ENCODE measurements around the gene TFR2. TPM values are rescaled to one million over a fixed set of nuclear protein-coding genes. Genes with fewer than 3 reads are reported as not detected.
A peak's percentile ranks its signal among the peaks of the same experiment; 100 is the strongest.

The TFR2 gene
- total RNA-seq, 1 donor: under 0.01 TPM

- Histone ChIP-seq H3K4me1 (ENCODE audit: insufficient read depth, low read length) (no peaks in the 10 kb centered on the region), H3K9me3 (ENCODE audit: low read depth, low read length) (no peaks in the 10 kb centered on the region), H3K27me3 (ENCODE audit: insufficient read depth, low read length) (no peaks in the 10 kb centered on the region), H3K79me2 (ENCODE audit: insufficient read depth, low read length) (no peaks in the 10 kb centered on the region), H4K20me1 (ENCODE audit: insufficient read depth, low read length) (no peaks in the 10 kb centered on the region), H3K4me2 (ENCODE audit: insufficient read depth, low read length) (no peak overlapping the region), H3K36me3 (ENCODE audit: insufficient read depth, low read length) (no peaks in the 10 kb centered on the region), H2AFZ (ENCODE audit: low read length) (no peak overlapping the region), H3K27ac (ENCODE audit: low read depth, low read length) (no peak overlapping the region), H3K4me3 (ENCODE audit: insufficient read depth, low read length) (no peak overlapping the region)
- no peak for TF ChIP-seq CTCF (IDR thresholded peaks at IDR 0.05; ENCODE audit: extremely low read depth, low read depth, low read length)
- DNase-seq (ENCODE audit: insufficient read length, low spot score, missing footprints): peak; percentile 43
These were observed 20.5 kb downstream of the TFR2 start for GRCh38 chr7:100620804-100621203.

GRCh38 chr7:100620239-100620638 is 21.1 kb downstream of the TFR2 start:
- H3K4me1 ChIP-seq (ENCODE audit: insufficient read depth, low read length): no peaks in the 10 kb centered on the region
- H3K9me3 ChIP-seq (ENCODE audit: low read depth, low read length): no peaks in the 10 kb centered on the region
- no peak overlapping the region for H3K27ac ChIP-seq (ENCODE audit: low read depth, low read length)
- no peak overlapping the region for H2AFZ ChIP-seq (ENCODE audit: low read length)
- no peaks in the 10 kb centered on the region for H4K20me1 ChIP-seq (ENCODE audit: insufficient read depth, low read length)
- no peaks in the 10 kb centered on the region for H3K36me3 ChIP-seq (ENCODE audit: insufficient read depth, low read length)
- DNase-seq (ENCODE audit: insufficient read length, low spot score, missing footprints): peak; percentile 29
- no peaks in the 10 kb centered on the region for H3K79me2 ChIP-seq (ENCODE audit: insufficient read depth, low read length)
- H3K27me3 ChIP-seq (ENCODE audit: insufficient read depth, low read length): no peaks in the 10 kb centered on the region
- TF ChIP-seq CTCF (IDR thresholded peaks at IDR 0.05; ENCODE audit: extremely low read depth, low read depth, low read length): no peak
- H3K4me2 ChIP-seq (ENCODE audit: insufficient read depth, low read length): no peak overlapping the region
- no peak overlapping the region for H3K4me3 ChIP-seq (ENCODE audit: insufficient read depth, low read length)

- H3K9me3 ChIP-seq (ENCODE audit: low read depth, low read length): no peaks in the 10 kb centered on the region
- no peaks in the 10 kb centered on the region for H3K79me2 ChIP-seq (ENCODE audit: insufficient read depth, low read length)
- H3K4me2 ChIP-seq (ENCODE audit: insufficient read depth, low read length): no peak overlapping the region
- peaks cover 6% of the 10 kb centered on the region for H3K4me1 ChIP-seq (ENCODE audit: insufficient read depth, low read length)
- no peaks in the 10 kb centered on the region for H3K36me3 ChIP-seq (ENCODE audit: insufficient read depth, low read length)
- H4K20me1 ChIP-seq (ENCODE audit: insufficient read depth, low read length): no peaks in the 10 kb centered on the region
- no peak for DNase-seq (ENCODE audit: insufficient read length, low spot score, missing footprints)
- no peaks in the 10 kb centered on the region for H3K27me3 ChIP-seq (ENCODE audit: insufficient read depth, low read length)
- no peak overlapping the region for H3K27ac ChIP-seq (ENCODE audit: low read depth, low read length)
- H3K4me3 ChIP-seq (ENCODE audit: insufficient read depth, low read length): no peak overlapping the region
- no peak overlapping the region for H2AFZ ChIP-seq (ENCODE audit: low read length)
- TF ChIP-seq CTCF (IDR thresholded peaks at IDR 0.05; ENCODE audit: extremely low read depth, low read depth, low read length): no peak
These were observed 27.0 kb downstream of the TFR2 start for GRCh38 chr7:100614308-100614861.

- Histone ChIP-seq H2AFZ (ENCODE audit: low read length) (no peak overlapping the region), H3K4me1 (ENCODE audit: insufficient read depth, low read length) (peaks cover 6% of the 10 kb centered on the region), H4K20me1 (ENCODE audit: insufficient read depth, low read length) (no peaks in the 10 kb centered on the region), H3K4me2 (ENCODE audit: insufficient read depth, low read length) (peak overlapping the region; percentile 96), H3K9me3 (ENCODE audit: low read depth, low read length) (no peaks in the 10 kb centered on the region), H3K4me3 (ENCODE audit: insufficient read depth, low read length) (peak overlapping the region; percentile 92), H3K36me3 (ENCODE audit: insufficient read depth, low read length) (no peaks in the 10 kb centered on the region), H3K79me2 (ENCODE audit: insufficient read depth, low read length) (no peaks in the 10 kb centered on the region), H3K27ac (ENCODE audit: low read depth, low read length) (no peak overlapping the region), H3K27me3 (ENCODE audit: insufficient read depth, low read length) (no peaks in the 10 kb centered on the region)
- DNase-seq (ENCODE audit: insufficient read length, low spot score, missing footprints): peak; percentile 69
- TF ChIP-seq CTCF (IDR thresholded peaks at IDR 0.05; ENCODE audit: extremely low read depth, low read depth, low read length): no peak
These were observed 27.8 kb downstream of the TFR2 start for GRCh38 chr7:100613412-100614175.
